NCI-H1417 (cell line): ENCODE measurements around the gene AOAH.
A peak's percentile ranks its signal among the peaks of the same experiment; 100 is the strongest.

Experiments used
- DNase-seq, 3 experiments: peaks; one replicate each; lab custom pipeline; 2025; lab: John Stamatoyannopoulos, UW

AOAH gene

DNA sequence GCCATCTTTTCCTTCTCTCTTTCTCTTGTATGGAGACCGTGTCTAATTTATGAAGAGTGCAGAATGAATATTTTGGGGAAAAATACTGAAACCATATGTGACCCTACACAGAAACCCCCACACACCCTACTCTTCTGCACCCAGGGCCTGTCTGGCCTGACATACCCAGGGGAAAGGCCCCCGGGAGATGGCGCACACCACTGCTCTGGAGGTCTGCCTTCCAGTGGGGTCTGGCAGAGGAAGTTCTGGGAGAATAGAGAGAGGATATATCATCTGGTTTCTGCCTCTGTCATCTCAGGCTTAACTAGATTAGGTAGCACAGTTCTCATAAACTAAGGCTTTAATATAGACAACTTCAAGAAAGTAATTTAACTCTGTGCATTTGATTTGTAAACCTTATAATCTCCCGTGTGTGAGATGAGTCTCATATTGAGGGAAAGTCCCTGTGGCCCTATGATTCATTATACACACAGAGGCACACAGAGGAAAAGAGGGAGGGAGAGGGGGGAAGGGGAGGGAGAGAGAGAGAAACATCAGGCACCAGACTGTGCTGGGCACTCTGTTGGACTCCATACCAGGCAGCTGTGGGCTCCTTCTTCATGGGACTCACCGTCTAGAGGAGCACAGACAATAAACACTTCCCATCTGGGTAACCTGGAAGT, 123.3 kb downstream of the AOAH start:
- peak in 1 of 3 experiments; percentile 15 for DNase-seq

DNA sequence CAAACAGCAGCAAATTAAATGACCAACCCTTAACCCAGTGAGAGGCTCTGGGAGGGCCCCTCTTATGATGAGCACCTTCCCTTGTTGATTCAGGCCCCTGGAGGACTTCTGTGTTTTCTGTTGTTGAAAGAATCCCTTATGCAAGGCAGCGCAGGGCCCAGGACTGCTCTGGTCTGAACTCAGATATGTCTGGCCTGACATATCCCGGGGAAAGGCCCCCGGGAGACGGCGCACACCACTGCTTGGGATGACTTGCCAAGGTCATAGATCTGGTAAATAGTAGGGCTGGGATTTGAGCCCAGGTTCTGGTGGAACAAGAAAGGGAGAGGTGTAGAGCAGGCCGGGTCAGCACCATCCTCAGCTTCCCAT, 124.0 kb downstream of the AOAH start:
- peak in 1 of 3 experiments; percentile 23 for DNase-seq

DNA sequence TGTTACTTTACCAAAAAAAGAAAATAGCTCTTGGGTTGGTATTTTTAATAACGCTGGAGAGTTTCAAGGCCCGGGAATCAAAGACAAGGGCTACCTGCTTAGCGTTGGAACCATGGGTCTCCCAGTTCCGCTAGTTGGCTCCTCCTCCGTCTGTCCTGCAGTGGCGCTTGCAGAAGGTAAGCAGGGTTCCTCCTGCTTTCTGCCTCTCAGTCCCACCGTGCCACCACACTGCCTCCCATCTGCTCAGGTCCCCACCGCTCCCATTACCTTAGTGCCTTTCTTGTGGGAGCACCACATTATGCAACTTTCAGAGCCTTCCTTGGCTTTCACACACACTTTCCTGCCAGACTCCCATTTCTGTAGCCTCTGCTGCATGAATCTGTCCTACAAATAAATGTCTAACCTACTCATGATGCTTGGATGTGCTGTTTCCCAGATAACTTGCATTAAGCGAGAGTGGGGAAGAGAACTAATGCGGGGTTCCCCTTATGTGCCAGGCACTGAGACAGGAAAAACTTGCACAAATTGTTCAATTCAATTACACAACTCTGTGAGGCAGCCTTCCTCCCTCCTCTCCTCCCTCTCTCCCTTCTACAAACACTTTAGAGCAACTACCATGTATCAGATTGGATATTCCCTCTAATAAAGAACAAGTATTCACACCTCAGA, 124.5 kb downstream of the AOAH start:
- DNase-seq: no peak

DNA sequence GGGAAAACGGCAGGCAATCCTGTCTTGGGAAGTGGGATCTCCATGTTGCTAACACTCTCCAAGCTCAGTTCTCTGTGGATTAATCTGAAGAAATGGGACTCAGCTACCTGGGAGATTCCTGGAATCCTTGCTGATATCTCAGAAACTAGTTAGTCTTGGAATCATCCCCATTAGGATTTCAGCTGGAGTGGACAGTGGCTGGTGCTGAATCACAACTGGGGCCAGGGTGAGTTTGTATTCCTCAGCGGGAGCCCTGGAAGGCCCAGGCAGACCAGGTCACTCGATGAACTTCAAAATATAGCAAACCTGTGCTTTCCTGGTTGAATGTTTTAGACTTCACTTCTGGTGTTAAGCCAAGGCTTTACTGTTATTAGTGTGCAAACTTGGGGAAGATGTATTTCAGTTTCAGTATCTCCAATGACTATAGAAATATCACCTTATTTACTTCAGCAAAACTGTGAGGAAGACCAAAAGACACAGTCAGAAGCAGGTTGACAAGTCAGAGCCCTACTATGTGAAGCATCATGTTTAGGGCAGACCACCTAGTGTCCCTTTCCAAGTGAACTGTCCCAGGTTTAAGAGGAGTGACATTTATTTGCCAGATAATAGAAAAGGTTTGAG, 126.1 kb downstream of the AOAH start:
- DNase-seq: no peak

DNA sequence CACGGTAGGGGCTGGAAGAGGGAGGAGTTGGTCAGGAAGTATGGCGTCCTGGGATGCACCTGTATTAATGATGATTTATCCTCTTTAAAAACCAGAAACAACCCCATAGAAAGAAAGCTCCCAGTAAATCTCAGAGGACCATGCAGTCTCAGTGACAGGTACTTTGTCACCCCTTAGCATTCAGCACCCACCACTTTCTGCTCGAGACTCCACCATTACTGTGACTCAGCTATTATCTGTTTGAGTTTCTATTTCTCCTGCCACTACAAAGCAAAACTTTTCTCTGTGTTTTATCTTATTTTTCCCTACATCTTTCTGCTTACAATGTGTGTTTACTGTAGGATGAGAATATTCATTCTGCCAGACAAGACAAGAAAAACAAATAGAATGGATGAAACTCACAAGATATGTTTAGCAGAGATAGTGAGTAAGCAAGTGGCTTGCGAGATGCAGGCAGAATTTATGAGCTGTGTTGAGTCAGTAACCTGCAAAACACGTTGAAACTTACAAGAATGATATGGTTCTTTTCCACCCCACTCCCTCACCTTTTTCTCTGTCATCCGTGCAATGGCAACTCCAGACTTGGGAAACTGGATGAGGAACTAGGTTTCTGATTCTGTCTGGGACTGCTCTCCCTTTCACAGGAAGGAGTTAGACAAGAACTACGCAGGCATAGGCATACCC, 127.1 kb downstream of the AOAH start:
- DNase-seq: no peak

DNA sequence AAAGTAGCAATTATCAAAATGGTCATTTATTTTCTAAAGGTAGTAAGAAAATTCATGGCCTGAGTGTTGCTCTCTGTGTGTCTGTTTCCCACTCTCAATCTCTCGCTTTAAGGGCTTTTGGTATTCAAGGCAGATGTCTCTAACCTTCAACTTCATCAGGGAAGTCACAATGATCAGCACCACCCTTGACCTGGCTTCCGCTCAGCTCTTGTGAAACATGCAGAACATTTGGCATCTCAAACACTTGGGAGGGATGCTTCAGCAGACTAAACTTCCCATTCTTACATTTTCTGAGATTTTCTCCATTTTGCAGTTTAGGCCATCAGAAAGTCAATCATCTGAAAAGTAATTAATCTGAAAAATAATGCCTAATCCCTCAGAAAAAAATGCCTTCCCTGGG, 129.8 kb downstream of the AOAH start:
- DNase-seq: no peak

DNA sequence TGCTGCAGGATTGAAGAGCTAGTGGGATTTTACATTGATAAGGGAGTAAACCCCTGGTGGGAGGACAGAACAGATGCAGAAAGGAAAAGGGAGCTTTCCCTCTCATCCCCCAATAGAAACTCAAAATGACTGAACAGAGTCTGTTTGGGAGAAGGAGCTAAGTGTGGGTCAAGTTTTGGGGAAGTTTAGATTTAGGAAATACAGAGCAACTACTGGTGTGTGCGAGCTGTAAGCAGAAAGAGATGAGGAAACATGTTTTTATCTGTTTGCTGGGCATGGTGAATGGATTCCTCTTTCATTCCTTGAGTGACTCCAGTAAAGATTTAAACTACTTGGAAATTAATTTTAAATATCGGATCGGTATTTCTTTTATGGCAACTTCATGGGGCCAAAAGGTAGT, 132.7 kb downstream of the AOAH start:
- no peak for DNase-seq

DNA sequence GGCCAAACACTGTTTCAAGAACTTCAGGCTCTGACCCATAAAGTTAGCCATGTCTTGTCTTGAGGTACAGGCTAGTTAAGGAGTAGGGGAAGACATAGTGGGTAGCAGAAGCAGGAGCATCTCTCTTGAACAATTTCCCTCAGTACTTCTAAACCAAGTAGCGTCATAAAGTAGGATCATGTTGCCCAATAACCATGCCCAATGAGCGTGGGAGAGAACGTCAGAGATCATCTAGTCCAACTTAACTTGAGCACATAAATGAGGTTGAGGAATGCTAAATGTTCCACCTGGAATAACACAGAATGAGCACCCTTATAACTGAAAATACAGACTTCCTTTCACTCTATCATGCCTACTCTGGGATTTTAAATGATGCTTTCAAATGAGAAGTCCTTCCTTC, 134.9 kb downstream of the AOAH start:
- DNase-seq: no peak

DNA sequence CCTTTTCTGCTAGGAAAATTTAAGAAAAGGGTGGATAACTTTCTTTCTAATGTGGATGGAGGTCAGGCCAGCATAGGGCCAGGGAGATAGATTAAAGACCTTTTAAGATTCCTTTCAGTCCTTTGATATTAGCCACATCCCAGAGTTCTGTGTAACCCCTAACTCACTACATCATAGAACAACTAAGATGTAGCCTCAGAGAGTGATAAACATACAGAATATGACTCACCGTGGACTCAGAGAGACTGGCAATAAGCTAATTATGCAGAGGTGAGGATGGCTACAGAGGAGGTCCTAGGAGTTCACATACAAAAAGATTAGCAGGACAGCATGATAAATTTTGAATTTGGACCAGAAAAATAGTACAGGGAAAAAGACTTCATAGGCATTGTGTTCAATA, 141.0 kb downstream of the AOAH start:
- DNase-seq: no peak

DNA sequence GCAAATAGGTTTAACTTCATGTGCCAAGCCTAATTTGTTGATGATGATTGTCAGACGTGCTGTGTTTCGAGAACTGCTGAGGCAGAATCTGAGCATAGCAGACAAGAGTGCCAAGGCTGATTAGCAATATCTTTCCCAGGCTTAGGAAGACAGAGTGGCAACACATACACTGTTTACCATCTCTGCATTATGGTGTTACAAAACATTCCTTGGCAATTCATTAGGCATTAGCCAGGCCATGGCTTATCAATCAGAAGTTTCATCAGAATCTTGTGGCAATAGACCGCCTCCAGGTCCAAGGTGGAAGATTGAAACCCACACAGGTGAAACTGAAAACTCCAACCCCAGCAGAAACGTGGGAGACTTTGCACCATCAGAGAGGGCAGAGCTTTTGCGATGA, 148.5 kb downstream of the AOAH start:
- no peak for DNase-seq

DNA sequence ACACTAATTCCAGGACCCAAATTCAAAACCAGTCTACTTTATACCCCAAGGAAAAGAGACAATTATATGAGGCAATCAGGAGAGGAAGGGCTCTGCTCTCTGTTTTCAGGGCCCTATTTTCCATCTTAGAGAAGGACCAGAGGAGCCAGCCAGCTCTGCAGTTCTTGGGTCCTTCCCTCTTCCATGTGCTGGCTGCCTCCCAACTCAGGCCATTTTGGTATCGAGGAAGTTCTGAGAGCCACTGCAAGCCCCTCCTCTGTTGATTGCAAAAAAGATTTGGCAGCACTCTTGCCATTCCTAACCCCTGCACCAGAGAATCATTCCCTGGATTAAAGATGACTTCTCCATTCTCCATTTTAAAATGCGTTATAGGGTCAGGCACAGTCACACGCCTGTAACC, 151.2 kb downstream of the AOAH start:
- DNase-seq: no peak

DNA sequence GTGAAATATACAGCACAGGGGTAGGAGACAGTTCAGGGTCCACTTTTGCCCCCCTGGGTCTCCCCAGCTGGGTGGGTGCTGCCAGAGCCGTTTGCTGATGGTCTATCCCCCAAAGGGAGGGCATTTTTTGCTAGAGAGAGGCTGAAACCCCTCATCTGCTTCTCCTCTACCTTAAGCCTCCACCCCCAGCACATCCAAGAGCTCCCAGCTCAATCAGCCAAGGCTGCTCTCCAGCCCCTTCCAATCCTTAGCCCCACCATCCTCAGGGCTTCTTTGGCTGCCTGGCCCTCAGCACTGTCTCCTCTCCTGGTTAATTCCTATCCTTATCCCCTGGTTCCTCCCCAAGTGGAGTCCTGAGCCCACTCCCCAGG, 153.1 kb downstream of the AOAH start:
- DNase-seq: no peak

DNA sequence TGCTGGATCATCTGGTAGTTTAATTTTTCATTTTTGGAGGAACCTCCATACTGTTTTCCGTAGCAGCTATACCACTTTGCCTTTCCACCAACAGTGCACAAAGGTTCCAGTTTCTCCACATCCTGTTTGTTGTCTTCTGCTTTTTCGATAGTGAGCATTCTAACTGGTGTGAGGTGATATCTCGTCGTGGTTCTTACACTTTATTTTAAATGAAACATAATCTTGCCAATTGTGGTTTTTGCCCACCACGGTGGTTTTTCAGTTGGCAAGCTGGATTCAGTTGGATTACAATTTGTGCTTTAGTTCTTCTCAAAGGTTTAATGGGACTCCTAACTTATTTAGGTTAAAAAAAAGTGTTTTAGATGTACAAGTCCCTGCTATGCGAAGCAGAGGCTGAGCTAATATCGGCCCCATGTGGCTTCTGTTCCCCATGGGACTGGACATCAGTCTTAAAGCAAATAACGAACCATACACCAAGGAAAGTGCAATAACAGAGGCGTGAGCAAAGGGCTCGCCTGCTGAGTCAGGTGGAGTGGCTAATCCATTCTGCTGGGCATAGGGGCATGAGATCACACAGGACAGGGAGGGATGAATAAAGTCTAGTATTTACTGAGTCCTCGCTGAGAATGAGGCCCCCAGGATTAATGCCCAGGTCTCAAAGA, 153.6 kb downstream of the AOAH start:
- DNase-seq: no peak

DNA sequence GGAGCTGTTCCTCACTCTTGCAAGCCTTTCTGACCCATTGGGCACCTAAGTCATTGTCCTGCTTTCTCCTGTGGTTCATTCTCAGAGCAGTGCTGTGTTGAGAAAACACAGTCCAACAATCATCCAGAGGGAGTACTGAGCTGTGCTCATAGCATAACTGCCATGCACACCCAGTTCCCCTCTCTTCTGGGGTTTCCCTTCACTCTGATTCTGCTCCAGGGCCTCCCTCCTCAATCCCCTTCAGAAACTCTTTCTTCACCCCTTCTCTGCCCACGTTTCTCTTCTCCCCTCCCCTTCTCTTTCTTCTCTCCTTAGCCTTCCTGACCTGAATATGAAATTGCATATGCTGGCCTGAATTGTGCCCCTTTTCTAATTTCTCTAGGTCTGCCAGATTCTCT, 155.8 kb downstream of the AOAH start:
- no peak for DNase-seq

DNA sequence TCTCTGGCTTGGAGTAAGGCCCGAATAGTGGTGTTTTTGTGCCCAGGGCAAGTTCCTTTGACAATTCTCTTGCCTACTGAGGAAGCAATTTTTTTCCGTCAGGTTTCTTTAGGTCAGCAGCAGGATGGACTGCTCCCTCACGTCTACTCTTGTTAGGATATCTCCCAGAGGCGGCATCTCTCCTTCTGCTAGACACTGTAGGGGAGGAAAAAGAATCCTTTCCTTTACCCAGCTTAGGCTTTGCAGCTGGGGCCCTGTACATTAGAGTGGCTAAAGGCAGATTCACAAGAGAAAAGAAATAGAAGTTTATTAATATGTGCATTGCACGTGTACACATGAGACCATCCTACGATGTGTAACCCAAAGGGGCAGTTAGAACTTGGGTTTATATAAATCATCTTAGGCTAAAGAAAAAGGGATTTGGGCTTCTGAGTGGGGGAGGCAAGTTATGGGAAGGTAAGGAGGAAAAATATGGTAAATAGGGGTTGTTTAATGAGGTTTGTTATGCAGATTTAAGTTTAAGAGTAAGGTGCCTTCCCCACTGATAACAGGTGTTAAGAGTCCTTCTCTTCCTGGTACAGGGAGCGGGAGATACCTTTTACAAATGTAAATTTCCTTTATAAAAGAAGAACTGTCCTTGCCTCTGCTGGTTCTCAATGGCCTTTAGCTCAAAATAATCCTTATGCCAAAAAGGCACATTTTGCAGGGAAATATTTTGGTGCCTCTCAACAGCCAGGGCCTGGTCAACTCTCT, 156.4 kb downstream of the AOAH start:
- no peak for DNase-seq

DNA sequence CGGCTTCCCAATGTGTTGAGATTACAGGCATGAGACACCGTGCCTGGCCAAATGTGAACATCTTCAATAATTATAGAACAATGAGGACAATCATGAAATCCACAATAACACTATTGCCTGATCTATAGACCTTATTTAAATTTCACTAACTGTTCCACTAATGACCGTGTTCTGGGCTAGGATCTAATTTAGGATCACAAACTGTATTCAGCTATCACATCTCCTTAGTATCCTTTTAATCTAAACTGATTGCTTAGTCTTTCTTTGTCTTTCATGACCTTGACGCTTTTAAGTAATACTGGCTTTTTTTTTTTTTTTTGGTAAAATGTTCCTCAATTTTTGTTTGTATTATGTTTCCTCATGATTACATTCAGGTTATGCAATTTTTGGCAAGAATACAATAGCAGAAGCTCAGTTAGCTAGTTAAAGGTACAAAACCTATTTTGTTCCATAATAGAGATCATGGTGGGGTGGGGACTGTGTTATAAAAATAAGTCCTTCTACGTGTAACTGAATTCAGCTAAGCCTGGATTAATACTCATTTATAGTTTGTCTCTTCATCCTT, 158.4 kb downstream of the AOAH start:
- peak in 1 of 3 experiments; percentile 35 for DNase-seq

DNA sequence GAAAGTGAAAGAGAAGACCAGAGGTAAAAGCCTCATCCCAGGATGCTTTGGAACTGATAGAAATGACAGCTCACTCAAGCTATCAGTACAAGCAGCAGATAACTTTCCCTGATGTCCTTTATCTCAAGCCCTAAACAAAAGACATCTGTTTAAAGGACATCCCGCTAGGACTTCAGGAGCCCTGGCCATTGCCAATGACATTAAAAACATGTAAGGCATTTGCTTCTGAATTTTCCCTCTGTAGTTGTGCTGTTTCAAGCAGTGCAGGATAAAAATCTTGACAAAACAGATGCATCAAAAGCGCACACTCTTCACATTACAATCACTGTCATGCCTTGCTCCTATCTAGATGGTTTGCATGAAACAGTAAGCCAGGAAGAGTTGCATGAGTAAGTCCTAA, 159.8 kb downstream of the AOAH start:
- DNase-seq: no peak

DNA sequence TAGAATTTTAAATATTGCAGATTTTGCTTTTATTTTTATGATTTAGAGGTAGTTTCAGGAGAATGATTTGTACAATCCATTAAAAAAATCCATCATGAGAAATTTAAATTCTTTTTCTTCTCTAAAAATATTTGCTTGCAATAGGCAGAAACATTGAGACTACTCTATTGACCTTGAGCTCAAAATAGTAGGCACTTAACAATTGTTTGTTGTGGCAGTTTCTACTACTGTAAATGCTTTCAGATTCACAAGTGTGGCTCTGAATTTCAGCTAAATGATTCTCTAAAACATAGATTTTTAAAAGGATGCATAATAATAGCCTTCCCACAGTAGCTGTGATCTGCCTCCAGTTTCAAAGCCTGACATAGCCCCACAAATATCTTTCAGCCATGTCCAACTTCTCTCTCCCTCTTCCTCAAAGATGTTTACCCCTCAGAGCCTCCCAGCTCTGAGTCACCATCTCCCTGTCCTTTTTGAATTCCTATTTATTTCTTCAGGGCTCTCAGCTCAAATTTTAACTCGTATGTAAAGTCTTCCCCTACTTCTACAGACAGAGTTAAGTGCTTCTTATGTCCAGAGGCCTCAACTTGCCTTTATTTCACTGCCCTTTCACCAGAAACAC, 160.5 kb downstream of the AOAH start:
- no peak for DNase-seq

DNA sequence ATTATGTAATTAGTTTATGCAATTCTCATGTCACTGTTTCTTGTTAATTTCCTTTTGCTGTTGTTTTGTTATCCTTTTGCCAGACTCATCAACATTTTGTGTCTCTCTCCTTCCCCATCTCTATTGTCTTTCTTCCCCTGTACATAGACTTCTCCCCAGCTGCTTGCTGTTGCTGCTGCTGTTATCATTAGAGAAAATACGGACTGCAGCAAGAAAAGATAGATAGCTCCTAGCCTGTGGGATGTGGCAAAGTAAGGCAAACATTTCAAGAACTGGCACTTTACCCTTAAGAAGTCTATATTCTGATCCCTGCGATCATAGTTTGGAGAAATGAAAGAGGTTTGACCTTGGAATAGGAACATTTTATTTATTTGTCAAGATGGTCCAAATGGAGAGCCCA, 162.2 kb downstream of the AOAH start:
- no peak for DNase-seq

DNA sequence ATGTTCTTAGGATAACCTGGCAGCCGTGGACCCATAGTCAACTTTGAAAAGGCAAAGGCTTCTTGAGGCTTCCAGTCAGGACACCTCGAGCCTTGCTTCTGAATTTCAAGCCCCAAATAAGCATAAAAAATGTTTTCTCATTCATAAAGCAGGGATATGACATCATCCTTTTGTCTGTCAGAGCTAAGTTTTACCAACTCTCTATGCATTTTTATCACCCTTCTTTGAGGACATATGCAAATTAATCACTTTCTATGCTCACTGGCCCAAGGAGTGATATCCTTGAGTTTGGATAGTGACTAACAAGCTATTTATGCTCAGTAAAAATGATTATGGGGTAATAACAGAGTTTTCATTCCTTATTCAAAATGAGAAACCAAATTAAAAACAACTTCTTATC, 175.3 kb downstream of the AOAH start:
- DNase-seq: no peak

DNA sequence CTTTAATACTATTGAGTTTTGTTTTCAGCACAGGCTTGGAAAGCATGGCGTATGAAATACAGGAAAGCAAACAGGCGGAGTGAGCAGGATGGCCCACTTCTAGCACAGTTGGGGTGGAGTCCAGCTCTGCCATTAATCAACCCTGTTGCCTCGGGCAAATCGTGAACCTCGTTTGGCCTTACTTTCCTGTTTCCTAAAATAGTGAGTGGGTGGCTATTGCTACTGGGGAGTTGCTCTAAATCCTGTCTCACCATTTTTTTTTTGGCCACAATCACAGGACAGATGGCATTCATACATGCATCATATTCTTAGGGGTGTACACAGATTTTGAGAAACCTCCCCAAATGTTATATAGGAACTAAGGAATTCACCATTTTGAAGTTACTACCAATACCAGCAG, 176.9 kb downstream of the AOAH start:
- DNase-seq: peak in 1 of 3 experiments; percentile 15
